Vagina (tissue), 2 donors: ENCODE measurements around the gene TFAP2A. TPM values are rescaled to one million over a fixed set of nuclear protein-coding genes. Genes with fewer than 3 reads are reported as not detected.

Experiments
- DNase-seq, 2 donors: peaks; one replicate each; pipeline ENCODE4 v3.0.0-alpha.2; 2017; ENCODE audit errors: extremely low spot score in 2 of 2
- H3K27ac ChIP-seq: fragments of 200-600 bp; sonication (generic); one replicate; pipeline ENCODE4 v1.5.1; 2019
- H3K27me3 ChIP-seq: fragments of 200-600 bp; sonication (generic); one replicate; pipeline ENCODE4 v1.5.1; 2019
- H3K36me3 ChIP-seq, 2 donors: fragments of 200-600 bp; sonication (generic); one replicate each; pipeline ENCODE4 v1.5.1; 2017 to 2019
- H3K4me1 ChIP-seq: fragments of 200-600 bp; sonication (generic); one replicate; pipeline ENCODE4 v1.5.1; 2019
- H3K4me3 ChIP-seq, 2 donors: fragments of 200-600 bp; sonication (generic); 1 replicate in 1 of 2; 2 replicates in 1 of 2; pipeline ENCODE4 v1.5.1; 2016 to 2019
- H3K9me3 ChIP-seq: fragments of 200-600 bp; sonication (generic); one replicate; pipeline ENCODE4 v1.5.1; 2019
- POLR2A ChIP-seq, 2 donors: fragments of 450-650 bp; IDR thresholded peaks; one replicate each; pipeline ENCODE4 v1.6.1; 2017; ENCODE audit warnings: antibody characterized with exemption in 2 of 2, mild to moderate bottlenecking in 2 of 2, moderate library complexity in 2 of 2
- POLR2AphosphoS5 ChIP-seq, 2 donors: sonication (generic); formaldehyde crosslinking; IDR thresholded peaks; one replicate each; pipeline ENCODE4 v1.9.0; 2017; ENCODE audit warnings: antibody characterized with exemption in 2 of 2, mild to moderate bottlenecking in 2 of 2, low read depth in 1 of 2; ENCODE audit not compliant: insufficient read depth in 1 of 2
- intact Hi-C: fragments of 100-400 bp; cut with DNase I; formaldehyde crosslinking; loops from one replicate; pipeline ENCODE4 v1.15.1; 2023
- total RNA-seq: library from RNA; depleted of rRNA; stranded (reverse); fragments of >200 nt; gene quantifications from one replicate; pipeline ENCODE4 v1.2.3, GENCODE V29; 2016
- TF ChIP-seq, protein P1 (sequence below), 3 experiments: fragments of 450-650 bp in 2 of 3; fragments of 200-600 bp in 1 of 3; sonication (generic) in 1 of 3; IDR thresholded peaks; one replicate each; pipeline ENCODE4 v1.5.1; 2017 to 2019; ENCODE audit warnings: antibody characterized with exemption in 3 of 3, mild to moderate bottlenecking in 2 of 3, moderate library complexity in 2 of 3

The TFAP2A gene
- total RNA-seq, 1 donor from 2014 or later: 19.4 TPM

DNA sequence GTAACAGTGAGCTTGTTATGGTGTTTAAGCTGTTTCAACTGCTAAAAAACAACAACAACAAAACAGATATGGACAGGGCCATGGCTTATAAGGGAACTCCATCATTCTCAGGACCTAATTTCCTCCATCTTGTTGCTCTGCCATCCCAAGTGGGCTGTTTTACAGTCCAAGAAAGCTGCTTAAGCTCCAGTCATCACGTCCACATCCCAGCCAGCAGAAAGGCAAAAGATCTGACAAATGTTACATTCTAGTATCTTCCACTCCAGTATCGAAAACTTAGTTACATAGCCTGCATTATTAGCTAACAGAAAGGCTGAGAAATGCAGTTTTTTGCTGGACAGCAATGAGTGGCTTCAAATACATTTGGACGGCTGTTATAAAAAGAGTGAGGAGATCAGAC, 23.0 kb upstream of the TFAP2A start:
- intact Hi-C loops: loop anchor here (10.0 kb wide), 1 partner anchor 1453 kb away; no protein-coding TSS in a partner anchor
- Histone ChIP-seq H3K27ac (no peak overlapping the region), H3K4me3 (no peak overlapping the region), H3K27me3 (no peaks in the 10 kb centered on the region), H3K4me1 (peaks cover 4% of the 10 kb centered on the region), H3K36me3 (no peaks in the 10 kb centered on the region), H3K9me3 (no peaks in the 10 kb centered on the region)
- no peak for DNase-seq
- no peak for TF ChIP-seq POLR2A (IDR thresholded peaks at IDR 0.05)
- TF ChIP-seq, protein P1, sequence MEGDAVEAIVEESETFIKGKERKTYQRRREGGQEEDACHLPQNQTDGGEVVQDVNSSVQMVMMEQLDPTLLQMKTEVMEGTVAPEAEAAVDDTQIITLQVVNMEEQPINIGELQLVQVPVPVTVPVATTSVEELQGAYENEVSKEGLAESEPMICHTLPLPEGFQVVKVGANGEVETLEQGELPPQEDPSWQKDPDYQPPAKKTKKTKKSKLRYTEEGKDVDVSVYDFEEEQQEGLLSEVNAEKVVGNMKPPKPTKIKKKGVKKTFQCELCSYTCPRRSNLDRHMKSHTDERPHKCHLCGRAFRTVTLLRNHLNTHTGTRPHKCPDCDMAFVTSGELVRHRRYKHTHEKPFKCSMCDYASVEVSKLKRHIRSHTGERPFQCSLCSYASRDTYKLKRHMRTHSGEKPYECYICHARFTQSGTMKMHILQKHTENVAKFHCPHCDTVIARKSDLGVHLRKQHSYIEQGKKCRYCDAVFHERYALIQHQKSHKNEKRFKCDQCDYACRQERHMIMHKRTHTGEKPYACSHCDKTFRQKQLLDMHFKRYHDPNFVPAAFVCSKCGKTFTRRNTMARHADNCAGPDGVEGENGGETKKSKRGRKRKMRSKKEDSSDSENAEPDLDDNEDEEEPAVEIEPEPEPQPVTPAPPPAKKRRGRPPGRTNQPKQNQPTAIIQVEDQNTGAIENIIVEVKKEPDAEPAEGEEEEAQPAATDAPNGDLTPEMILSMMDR (IDR thresholded peaks at IDR 0.05): no peak
- TF ChIP-seq POLR2AphosphoS5 (IDR thresholded peaks at IDR 0.05; ENCODE audit: insufficient read depth in 1 of 2, low read depth in 1 of 2): no peak

DNA sequence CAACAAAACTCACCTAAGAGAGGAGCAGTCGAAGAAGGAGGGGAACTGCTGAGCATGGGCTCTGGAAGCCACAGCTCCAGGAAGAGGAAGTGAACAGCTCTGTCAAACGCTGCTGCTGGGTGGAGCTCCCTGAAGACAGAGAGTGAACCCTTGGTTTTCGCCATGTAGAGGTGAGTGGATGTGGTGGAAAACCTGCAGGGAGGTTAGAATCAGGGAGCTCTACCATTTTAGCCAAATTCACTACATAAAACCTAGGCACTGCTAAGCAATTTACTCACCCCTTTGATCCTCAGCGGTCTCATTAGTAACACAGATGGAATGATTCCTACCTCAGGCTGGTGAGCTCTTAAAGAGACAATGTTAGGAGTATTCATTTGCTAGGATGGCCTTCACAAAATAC, 19.4 kb upstream of the TFAP2A start:
- H3K36me3 ChIP-seq: no peaks in the 10 kb centered on the region
- no peaks in the 10 kb centered on the region for H3K4me1 ChIP-seq
- no peaks in the 10 kb centered on the region for H3K9me3 ChIP-seq
- TF ChIP-seq POLR2A (IDR thresholded peaks at IDR 0.05) (no peak), POLR2AphosphoS5 (IDR thresholded peaks at IDR 0.05; ENCODE audit: insufficient read depth in 1 of 2, low read depth in 1 of 2) (no peak)
- TF ChIP-seq, protein P1 (IDR thresholded peaks at IDR 0.05): no peak
- H3K4me3 ChIP-seq: no peak overlapping the region
- intact Hi-C loops: loop anchor here (10.0 kb wide), 1 partner anchor 1449 kb away; no protein-coding TSS in a partner anchor
- no peak overlapping the region for H3K27ac ChIP-seq
- no peaks in the 10 kb centered on the region for H3K27me3 ChIP-seq
- DNase-seq: no peak

DNA sequence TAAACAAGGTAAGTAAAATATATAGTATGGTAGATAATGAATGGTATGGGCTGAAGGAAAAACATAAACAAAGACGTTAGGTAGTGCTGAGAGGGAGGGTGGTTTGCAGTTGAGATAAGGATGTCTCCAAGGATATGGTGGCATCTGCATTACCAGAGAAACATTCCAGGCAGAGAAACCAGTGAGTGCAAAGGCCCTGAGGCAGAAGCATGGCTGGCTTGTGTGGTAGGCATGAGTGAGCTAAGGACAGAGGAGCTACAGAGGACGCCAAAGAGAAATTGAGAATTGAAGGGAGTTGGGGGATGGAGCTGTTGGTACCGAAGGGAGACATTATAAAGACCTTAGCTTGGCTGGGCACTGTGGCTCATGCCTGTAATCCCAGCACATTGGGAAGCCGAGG, 18.4 kb upstream of the TFAP2A start:
- no peak overlapping the region for H3K27ac ChIP-seq
- H3K4me3 ChIP-seq: no peak overlapping the region
- H3K9me3 ChIP-seq: no peaks in the 10 kb centered on the region
- TF ChIP-seq POLR2A (IDR thresholded peaks at IDR 0.05) (no peak), POLR2AphosphoS5 (IDR thresholded peaks at IDR 0.05; ENCODE audit: insufficient read depth in 1 of 2, low read depth in 1 of 2) (no peak)
- intact Hi-C loops: loop anchor here (10.0 kb wide), 1 partner anchor 1449 kb away; no protein-coding TSS in a partner anchor
- no peaks in the 10 kb centered on the region for H3K27me3 ChIP-seq
- DNase-seq: no peak
- no peaks in the 10 kb centered on the region for H3K4me1 ChIP-seq
- H3K36me3 ChIP-seq: no peaks in the 10 kb centered on the region

DNA sequence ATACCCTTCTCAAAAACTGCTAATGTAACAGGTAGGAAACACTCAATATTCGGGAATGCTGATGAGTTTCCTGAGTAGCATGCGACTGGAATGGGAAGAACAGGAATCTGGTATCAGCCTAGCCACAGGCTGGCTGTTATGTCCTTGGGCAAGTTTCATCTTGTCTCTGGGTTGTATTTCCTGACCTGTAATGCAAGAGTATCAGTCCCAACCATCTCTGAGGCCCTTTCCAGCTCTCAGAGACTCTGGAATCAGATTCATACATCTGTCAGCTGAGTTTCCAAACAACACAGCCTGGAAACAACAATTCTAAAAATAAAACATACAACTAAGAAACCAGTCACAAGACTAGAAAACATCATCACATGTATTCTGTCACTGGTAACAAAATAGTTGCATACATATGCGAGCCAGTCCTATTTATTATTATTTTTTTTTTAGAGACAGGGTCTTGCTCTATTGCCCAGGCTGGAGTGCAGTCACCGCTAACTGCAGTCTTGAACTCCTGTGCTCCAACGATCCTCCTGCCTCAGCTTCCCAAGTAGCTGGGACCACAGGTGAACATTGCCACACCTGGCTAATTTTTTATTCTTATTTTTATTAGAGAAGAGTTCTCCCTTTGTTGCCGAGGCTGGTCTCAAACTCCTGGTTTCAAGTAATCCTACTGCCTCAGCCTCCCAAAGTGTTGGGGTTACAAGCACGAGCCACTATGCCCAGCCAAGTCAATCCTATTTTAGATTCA, 16.7 kb upstream of the TFAP2A start:
- intact Hi-C loops: loop anchor here (10.0 kb wide), 1 partner anchor 1447 kb away; no protein-coding TSS in a partner anchor

DNA sequence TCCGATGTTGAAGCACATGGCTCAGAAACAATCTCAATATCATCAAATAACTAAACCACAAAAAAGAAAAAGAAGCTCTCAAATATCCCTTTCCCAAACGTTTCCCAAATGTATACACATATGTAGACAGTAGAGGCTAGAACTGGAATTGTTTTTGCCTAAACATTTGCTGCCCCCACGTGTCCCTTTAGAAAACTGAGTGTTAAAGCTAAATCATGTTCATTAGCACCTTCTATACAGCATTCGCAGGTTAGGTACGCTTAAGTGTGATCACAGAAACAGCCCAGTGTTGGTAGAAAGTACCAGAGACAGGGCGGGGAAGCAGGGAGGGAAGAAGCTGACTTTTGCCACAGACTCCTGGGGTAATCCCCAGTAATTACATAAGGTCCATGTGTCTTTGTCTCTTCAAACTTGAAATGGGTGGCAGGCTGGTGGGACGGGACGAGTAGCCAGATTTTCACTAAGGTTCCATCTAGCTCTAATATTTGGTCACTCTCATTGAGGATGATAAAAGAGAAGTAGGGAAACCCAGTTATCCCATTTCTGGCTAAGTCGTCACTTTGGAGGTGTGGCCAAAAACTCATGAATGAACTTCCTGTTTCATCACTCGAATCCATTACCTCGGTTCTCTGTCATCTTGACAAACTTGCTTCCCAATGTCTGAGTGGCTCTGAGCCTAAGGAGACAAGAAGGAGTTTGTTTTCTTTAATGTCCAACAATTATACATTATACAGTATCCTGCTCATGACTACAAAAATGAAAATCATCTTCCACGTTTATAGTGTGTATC, 15.0 kb upstream of the TFAP2A start:
- no peaks in the 10 kb centered on the region for H3K27me3 ChIP-seq

More for the DNA sequence above, 16.7 kb upstream of the TFAP2A start:
- peaks cover 5% of the 10 kb centered on the region for H3K4me1 ChIP-seq
- TF ChIP-seq, protein P1 (IDR thresholded peaks at IDR 0.05): no peak
- TF ChIP-seq POLR2AphosphoS5 (IDR thresholded peaks at IDR 0.05; ENCODE audit: insufficient read depth in 1 of 2, low read depth in 1 of 2): peak in 1 of 2 donors; percentile 44
- TF ChIP-seq POLR2A (IDR thresholded peaks at IDR 0.05): no peak
- H3K36me3 ChIP-seq: no peaks in the 10 kb centered on the region
- no peak overlapping the region for H3K27ac ChIP-seq
- no peaks in the 10 kb centered on the region for H3K27me3 ChIP-seq
- H3K4me3 ChIP-seq: no peak overlapping the region
- no peaks in the 10 kb centered on the region for H3K9me3 ChIP-seq
- DNase-seq: no peak

More for the DNA sequence above, 15.0 kb upstream of the TFAP2A start:
- H3K36me3 ChIP-seq: no peaks in the 10 kb centered on the region
- no peak for TF ChIP-seq POLR2A (IDR thresholded peaks at IDR 0.05)
- TF ChIP-seq, protein P1 (IDR thresholded peaks at IDR 0.05): peak in 1 of 3 experiments; percentile 56
- intact Hi-C loops: loop anchor here (10.0 kb wide), 1 partner anchor 1445 kb away; no protein-coding TSS in a partner anchor
- no peak overlapping the region for H3K27ac ChIP-seq
- no peaks in the 10 kb centered on the region for H3K9me3 ChIP-seq
- peaks cover 20% of the 10 kb centered on the region for H3K4me1 ChIP-seq
- no peak for DNase-seq
- H3K4me3 ChIP-seq: no peak overlapping the region
